ENCODE data around the gene BABAM1.

Gene BABAM1

GRCh38 chr19:17281391-17282304 is 14.4 kb downstream of the BABAM1 start, which contains the start of gene ANKLE1:
Gene ANKLE1 (plus strand): TSS chr19:17281901. CDS start chr19:17281921, 20 bp downstream.
- DNase-seq (ENCODE audit: low spot score): peak; percentile 20
- TF ChIP-seq CTCF (conservative IDR thresholded peaks at IDR 0.05; ENCODE audit: low read depth): no peak
- CTCF ChIA-PET: interaction anchor here (0.6 to 2.1 kb wide), 19 partner anchors 9 to 511 kb away, joined by 3 to 16 read pairs (median 4); partner anchors contain the start of gene OCEL1
- no peak within 1 kb of the TSS for H3K27ac ChIP-seq
- POLR2A ChIA-PET (ENCODE audit: low non-redundant PET): no interaction called here

GRCh38 chr19:17282488-17283125 is 15.4 kb downstream of the BABAM1 start:
- POLR2A ChIA-PET (ENCODE audit: low non-redundant PET): no interaction called here
- CTCF ChIA-PET: interaction anchor here (0.6 to 2.1 kb wide), 19 partner anchors 8 to 512 kb away, joined by 3 to 16 read pairs (median 4); partner anchors contain the start of gene OCEL1
- DNase-seq (ENCODE audit: low spot score): peak; percentile 81

GRCh38 chr19:17283504-17283996 is 16.3 kb downstream of the BABAM1 start:
- no peak for DNase-seq (ENCODE audit: low spot score)
- no peak for TF ChIP-seq CTCF (conservative IDR thresholded peaks at IDR 0.05; ENCODE audit: low read depth)
- ChIA-PET POLR2A (ENCODE audit: low non-redundant PET) (no interaction called here), CTCF (interaction anchor here (0.6 to 2.1 kb wide), 8 partner anchors 9 to 458 kb away, joined by 3 to 16 read pairs (median 4); partner anchors contain the start of gene USHBP1)
- H3K27ac ChIP-seq: no peak overlapping the region

More at GRCh38 chr19:17282488-17283125, 15.4 kb downstream of the BABAM1 start:
- H3K27ac ChIP-seq: no peak overlapping the region
- peak; percentile 98 for TF ChIP-seq CTCF (conservative IDR thresholded peaks at IDR 0.05; ENCODE audit: low read depth)

GRCh38 chr19:17285415-17286135 is 18.3 kb downstream of the BABAM1 start:
- ChIA-PET CTCF (no interaction called here), POLR2A (ENCODE audit: low non-redundant PET) (interaction anchor here (0.7 kb wide), 1 partner anchor 215 kb away, joined by 3 read pairs; no protein-coding TSS in a partner anchor)
- DNase-seq (ENCODE audit: low spot score): no peak
- H3K27ac ChIP-seq: no peak overlapping the region
- TF ChIP-seq CTCF (conservative IDR thresholded peaks at IDR 0.05; ENCODE audit: low read depth): no peak

GRCh38 chr19:17286263-17286662 is 19.0 kb downstream of the BABAM1 start:
- ChIA-PET CTCF (no interaction called here), POLR2A (ENCODE audit: low non-redundant PET) (no interaction called here)
- no peak for DNase-seq (ENCODE audit: low spot score)
- no peak for TF ChIP-seq CTCF (conservative IDR thresholded peaks at IDR 0.05; ENCODE audit: low read depth)
- H3K27ac ChIP-seq: no peak overlapping the region

All from RWPE1 (cell line).